HG03565 (cell line): Measurements from ENCODE around the gene AIFM2.
"Not testable (repeated sequence)": the region's sequence is repeated elsewhere in the genome, so short reads cannot be mapped to it uniquely, and the experiment has no call there.

Experiments
- ATAC-seq: cut with Tn5 transposase; IDR thresholded peaks from one replicate; pipeline ENCODE4 v1.9.1; 2021; ENCODE audit warnings: mild to moderate bottlenecking, moderate library complexity; ENCODE audit not compliant: unreplicated experiment

The AIFM2 gene

DNA sequence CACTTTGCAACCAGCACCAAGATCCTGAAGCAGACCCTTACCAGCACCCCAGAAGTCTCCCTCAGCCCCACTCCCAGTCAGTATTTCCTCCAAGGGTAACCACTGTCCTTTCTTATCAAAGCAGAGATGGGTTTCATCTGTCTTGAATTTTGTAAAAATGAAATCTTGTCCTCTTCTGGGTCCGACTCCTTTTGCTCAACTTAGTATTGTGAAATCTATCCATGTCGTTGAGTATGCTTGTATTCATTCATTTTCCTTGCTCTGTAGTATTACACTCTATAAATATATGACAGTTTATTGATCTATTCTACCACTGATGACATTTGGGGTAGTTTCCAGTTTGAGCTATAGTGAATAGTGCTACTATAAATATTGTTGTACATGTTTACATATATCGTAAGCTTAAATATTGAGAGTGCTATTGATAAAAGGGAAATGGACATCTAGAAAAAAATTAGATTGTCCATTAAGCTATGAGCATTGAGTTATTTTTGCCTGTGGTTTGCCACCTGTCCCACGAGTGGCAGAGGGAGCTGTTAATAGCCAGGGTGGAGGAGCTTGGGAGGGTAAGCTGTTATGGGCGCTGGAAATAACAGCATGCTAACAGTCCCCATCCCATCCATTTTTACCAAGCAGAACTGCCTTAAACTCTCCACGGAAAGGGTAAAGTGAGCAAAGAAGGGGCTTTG is 36.5 kb downstream of the AIFM2 start:
- no peak for ATAC-seq

DNA sequence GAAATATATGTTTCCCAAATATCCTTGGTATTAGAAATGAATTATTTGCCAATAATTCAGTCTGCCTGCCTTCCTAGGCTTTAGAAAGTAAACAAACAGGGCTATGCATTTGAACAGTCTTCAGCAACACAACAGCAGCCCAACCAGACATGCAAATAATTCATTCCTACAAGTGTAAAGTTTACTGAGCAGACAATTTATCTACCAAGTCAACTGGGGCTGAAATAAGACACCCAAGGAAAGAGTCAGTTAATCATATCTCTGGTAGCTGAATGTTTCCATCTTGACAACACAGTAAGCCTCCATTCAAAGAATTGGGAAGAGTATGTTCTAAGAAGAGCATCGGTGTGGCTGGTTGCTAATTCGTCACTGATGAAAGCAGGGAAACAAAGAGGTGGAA is 38.4 kb downstream of the AIFM2 start:
- ATAC-seq: no peak

DNA sequence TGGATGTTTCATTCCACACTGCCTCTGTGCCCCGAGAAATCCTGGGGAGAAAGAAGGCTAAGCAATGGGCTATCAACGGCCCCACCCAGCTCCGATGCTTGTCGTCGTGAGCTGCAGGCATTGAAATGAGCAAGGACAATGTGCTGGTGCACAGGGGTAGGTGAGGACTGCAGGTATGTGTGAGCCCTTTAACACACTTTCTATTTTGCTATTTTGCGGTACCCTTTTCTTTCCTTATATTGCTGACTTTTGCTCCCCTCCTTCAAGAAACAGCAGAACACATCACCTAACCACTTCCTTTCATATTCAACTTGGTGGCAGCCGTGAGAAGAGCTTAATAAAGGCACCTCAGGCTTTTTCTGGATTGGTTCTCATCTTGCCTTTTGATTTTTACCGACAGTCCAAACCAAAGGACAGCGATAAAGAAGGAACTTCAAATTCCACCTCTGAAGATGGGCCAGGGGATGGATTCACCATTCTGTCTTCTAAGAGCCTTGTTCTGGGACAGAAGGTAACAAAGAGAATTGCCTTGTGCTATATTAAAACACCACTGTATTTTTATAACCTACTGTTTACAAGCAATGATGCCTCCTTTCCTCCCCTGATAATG is 39.2 kb downstream of the AIFM2 start:
- no peak for ATAC-seq

DNA sequence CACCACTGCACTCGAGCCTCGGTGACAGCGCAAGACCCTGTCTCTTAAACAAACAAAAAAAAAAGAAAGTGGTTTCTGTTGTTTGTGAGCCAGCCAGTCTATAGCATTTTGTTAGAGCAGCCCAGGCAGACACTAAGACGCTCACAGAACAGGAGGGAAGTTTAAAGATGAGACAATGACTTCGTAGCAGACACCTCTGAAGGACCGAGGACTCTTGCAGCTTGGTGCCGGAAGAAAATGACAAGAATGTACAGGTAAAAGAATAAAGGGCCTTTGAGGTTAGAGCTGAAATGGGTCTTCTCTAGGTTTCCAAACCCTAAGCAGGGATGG is 40.3 kb downstream of the AIFM2 start:
- ATAC-seq: no peak

DNA sequence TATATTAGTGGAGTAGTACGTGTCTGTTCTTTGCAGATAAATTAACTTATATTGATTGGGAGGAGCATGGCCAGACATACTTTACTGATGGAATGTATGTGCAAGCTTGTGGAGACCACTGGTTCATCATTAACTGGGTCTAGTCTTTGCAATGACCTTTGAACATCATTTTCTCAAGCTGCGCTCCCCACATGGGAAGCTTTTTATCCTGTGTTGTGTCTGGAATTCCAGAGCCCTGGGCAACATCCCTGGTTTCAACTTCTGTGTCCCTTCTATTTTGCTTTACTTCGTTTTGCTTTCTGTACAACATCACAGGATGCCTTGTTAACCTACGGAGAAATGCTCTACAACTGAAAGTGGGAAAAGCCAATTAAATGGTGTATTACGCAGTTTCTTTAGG is 41.7 kb downstream of the AIFM2 start:
- ATAC-seq: no peak

DNA sequence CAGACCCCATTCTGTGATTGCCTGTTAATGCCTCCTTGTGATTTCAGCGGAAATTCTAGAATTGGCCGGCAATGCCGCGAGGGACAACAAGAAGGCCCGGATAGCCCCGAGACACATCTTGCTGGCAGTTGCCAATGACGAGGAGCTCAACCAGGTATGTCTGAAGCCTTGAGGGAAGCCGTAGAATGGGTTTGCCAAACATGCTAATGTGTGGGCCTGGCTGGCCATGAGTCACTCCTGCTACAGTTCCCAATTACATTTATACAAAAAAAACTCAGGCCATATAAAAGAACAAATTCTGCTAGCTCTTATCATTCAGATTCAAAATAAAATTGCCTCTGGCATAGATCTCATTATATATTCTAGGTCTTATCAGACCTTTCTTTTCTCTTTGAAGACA is 42.6 kb downstream of the AIFM2 start:
- ATAC-seq: no peak

DNA sequence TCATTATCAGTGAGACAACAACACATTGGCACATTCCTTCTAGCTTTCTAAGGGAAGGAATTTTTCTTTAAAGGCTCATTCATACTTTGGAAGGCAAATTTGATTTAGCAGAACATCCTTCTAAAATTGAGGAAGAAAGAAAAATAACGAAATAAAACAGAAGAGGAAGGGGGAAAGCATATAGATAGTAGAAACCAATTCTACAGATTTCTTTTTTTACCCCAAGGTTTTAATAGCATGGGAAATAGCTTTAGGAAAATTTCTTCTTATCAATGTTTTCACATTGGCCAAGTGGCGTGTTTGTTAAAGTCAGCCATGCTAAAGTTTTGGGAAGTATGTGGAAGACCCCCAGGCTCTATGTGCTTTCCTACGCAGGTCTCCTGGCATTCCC is 44.3 kb downstream of the AIFM2 start:
- ATAC-seq: no peak

DNA sequence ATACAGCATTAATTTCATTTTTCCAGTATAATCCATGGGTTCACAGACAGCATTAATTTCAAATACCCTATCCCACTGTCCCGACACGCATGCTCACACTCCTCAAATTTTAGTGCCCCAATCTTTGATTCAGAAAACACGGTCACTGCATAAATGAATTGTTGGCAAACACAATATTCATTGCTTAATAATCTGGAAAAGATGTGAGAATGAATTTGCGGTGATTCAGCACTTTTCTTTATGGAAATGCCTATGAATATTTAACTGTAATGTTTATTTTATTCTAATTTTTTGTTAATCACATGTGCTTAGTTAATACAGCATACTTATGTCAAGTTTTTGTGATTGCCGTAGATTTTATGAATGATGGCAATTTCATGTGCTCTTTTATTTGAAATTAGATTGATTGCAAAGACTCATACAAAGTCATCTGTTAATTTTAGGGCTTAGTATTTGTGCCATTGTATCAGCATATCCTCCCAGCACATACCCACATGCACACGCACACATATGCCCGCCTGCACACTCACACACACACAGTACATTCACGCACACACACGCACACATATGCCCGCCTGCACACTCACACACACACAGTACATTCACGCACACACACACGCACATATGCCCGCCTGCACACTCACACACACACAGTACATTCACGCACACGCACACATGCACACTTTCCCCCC is 44.9 kb downstream of the AIFM2 start:
- ATAC-seq: no peak

DNA sequence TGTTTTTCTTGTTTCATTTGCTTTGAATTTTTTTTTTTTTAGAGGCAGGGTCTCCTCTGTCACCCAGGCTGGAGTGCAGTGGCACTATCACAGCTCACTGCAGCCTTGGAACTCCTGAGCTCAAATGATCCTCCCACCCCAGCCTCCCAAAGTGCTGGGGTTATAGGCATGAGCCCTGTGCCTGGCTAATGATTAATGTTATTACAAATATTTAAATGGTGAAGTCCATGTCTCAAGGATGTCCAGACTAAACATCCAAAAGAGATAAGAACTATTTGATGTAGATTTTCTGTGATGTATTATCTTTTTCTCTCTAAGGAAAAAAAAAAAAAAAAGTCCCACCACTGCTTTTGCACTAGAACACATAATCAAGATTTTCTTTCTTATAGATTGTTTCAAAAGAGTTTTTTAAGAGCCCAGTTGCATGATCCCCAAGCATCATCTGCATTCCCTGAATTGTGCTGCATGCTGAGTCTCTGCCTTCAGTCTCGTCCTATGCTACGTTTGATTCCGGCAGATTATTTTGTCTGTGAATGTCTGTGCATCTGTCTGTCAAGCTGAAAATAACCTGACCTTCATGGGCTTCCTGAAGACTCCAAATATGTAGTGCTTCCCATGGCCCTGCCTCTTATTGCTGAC is 46.5 kb downstream of the AIFM2 start:
- no peak for ATAC-seq

DNA sequence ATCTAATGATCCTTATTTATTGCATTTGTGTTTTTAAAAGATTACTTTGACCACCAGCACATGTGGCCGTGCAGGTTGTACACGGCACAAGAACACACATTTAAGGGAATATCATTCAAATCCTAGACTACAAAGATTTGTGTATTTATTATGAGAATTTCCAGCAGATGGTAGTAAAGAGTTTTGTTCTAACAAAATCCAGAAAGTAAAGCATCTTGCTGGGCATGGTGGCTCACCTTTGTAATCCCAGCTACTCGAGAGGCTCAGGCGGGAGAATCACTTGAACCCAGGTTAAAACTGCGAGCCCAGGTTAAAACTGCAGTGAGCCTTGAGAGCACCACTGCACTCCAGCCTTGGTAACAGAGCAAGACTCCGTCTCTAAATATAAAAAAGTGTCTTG is 48.4 kb downstream of the AIFM2 start:
- no peak for ATAC-seq

DNA sequence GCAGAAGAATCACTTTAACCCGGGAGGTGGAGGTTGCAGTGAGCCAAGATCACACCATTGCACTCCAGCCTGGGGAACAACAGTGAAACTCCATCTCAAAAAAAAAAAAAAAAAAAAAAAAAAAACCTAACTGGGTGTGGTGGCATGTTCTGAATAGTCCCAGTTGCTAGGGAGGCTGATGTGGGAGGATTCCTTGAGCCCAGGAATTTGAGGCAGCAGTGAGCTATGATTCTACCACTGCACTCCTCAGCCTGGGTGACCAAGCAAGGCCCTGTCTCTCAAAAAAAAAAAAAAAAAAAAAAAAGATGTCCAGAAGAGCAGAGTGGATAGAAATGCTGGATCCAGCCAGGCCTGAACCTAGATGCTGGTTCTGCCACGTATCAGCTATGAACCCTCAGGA is 51.8 kb downstream of the AIFM2 start:
- ATAC-seq: not testable (repeated sequence)

DNA sequence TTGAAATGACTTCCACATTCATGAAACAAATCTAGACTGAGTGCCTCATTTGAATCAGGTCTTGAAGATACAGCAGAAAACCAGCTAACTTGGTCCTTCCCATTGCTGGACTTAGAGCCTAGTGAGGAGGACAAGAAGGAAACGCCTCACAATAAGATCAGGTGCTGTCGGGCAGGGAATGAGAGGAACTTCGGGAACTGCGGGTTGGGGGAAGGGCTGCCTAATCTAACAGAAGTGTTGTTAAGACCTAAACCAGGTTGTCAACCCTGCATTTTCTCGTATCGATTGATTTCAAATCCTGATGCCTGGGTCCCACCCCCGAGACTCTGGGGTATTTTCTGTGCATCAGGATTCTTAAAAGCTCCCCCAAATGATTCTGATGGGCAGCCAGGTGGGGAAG is 53.7 kb downstream of the AIFM2 start:
- no peak for ATAC-seq

DNA sequence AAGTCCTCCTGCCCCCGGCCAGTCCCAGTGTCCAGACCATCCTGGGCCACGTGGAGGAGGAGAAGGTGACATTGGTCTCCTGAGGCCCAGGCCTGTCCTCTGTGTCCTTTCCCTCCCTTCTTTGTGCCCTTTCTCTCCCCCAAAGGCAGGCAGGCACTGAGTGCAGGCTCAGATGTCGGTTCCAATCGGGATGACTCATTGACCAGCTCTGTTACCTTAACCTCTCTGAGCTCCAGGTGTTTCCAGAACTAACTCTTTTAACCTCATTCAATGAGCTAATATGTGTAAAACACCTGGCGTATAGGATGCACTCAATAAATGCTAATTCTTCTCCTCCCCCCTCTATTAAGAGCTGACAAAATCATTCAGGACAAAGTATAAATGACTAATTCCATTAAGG is 54.3 kb downstream of the AIFM2 start:
- no peak for ATAC-seq

DNA sequence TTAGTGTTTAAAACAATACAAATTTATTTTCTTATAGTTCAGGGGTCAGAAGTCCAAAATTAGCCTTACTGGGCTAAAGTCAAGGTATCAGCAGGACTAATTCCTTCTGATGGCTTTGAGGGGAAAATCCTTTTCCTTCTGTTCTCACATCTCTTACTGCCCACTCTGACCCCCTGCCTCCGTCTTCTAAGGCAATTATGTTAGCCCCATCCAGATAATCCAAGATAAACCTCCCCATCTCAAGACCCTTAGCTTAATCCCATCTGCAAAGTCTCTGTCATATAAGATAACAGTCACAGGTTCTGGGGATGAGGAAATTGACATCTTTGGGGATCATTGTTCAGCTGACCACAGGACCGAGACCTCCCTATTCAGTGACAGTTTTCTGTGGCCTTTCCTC is 57.7 kb downstream of the AIFM2 start:
- no peak for ATAC-seq

DNA sequence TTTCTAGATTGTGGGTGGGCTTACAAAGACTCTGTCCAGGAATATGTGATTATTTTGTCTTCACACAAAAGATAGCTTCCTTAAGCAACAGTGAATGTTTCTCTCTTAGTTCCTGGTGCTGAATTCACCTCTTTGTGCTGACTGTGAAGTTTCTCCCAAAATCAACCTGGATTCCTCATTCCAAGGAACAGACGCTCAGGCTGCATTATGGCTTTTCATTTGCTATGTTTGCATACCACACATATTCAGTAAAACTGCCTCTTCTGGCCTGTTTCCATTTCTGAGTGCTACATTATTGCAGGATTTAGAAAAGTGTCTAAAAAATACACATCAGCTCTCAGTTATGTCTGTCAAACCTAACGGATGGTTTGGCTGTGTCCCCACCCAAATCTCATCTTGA is 58.5 kb downstream of the AIFM2 start:
- no peak for ATAC-seq

DNA sequence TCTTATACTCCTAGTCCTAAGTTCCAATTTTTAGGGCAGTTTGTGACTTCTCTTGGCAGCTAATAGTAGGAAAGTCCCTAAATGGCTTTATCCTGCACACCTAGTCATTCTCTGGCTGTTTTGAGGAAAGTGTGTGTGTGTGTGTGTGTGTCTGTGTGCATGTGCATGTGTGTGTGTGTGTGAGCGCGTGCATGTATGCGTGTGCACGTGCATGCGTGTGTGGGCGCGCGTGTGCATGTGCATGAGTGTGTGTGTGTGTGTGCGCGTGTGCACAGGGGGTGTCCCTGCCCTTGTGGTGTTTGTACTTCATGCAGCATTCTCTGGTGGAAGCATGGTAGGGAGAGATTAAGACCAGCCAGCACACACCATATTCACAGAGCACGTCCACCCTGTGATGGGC is 61.8 kb downstream of the AIFM2 start:
- no peak for ATAC-seq

DNA sequence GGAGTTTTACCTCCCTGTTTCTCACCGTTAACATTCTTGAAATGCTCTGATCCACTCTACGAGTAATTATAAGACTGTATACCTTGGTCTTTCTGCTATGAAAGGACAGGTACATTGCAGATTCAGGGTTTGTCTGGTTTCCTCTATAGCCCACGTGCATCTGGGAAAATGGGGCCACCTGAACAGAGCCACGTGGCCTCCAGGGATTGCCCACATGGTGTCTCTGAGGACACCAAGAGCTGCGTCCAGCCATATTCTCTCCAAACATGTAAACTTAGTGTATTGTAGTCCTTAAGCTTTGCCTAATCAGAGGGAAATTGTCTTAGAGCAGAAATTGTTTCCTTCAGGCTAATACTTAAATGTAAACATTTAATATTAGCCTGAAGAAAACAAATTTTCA is 63.3 kb downstream of the AIFM2 start:
- no peak for ATAC-seq

DNA sequence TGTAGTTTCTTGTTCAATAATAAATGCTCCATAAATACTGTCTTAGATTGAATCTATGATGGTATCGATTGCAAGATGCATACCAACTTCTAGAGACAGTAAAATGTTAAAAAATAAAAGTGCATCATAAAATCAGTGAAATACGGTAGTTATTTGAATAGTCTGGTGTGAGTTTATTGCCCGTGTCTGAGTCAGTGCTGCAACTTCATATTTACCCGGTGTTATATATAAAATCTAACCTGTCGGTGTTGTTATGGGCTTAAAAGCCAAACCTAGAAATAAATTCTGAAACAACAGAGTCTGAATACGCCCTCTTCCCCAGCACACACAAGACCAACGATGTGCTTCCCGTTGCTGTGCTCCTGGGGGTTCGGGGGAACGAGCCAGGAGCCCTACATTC is 63.7 kb downstream of the AIFM2 start:
- no peak for ATAC-seq

DNA sequence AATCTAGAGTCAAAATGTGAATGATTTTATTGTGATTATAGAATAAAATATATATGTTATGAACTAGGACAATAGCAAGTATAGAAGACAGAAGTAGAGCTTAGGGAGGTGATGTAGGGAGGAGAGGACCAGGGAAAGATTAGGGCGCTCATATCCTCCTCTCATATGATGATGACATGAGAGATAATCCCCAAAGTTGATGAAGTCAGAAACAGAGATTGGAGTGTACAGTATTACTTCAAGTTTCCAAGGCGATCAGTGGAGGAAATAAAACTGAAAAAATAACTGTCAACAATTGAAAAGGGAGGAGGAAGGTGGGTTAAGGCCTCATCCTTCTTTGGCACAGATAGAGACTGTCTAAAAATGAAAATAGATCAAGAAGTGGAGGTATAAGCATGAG is 65.0 kb downstream of the AIFM2 start:
- no peak for ATAC-seq

DNA sequence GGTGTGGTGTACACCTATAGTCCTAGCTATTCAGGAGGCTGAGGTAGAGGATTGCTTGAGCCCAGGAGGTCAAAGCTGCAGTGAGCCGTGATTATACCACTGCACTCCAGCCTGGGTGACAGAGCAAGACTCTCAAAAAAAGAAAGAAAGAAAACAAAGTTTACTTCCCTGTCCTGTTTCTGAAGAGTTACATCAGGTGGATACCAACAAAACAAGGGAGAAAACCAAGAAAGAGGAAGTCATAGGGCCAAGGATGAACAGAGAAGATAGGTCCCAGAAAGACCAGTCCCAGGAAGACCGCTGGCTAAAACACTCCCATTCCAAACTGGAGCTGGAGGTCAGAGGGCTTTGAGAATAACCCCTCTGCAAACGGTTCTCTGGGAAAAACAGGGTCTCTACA is 66.4 kb downstream of the AIFM2 start:
- no peak for ATAC-seq

DNA sequence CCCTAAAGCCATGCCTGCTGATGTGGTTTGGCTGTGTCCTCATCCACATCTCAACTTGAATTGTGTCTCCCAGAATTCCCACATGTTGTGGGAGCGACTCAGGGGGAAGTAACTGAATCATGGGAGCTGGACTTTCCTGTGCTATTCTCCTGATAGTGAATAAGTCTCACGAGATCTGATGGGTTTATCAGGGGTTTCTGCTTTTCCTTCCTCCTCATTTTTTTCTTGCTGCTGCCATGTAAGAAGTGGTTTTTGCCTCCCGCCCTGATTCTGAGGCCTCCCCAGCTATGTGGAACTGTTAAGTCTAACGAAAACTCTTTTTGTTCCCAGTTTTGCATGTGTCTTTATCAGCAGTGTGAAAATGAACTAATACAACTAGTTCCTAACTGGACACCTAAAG is 68.1 kb downstream of the AIFM2 start:
- no peak for ATAC-seq

DNA sequence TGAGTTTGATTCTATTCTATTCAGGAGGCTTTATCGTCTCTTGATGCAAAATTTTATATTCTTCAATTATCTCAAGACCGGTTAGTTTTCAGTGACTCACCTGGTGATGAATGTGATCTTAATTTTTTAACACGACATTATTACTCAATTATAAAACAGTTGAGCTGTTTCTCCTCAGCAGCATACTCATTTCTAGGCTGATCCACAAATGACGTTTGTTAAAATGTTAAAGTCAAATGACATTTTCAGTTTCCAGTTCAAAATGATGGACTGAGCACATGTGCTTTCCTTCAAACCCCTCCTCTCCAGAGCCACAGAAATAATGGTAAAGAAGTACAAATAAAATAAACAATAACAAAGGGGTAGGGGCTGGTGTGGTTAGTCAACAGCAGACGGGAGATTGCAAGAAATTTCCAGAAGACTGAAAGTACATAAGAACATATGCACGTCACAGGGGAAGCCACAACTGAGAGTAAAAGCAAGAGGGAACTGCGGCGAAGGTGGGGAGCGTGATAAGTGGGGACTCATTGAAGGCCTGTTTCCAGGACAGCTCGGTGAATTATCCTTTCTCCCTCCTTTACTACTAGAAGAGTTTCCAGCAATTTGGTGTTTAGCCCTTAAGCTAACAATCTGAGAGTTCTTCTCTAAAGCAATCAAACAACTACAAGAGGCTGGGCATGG is 69.1 kb downstream of the AIFM2 start:
- no peak for ATAC-seq
